ENCODE results near the gene PTGFR. TPM values are rescaled to one million over a fixed set of nuclear protein-coding genes. Genes with fewer than 3 reads are reported as not detected.
A peak's percentile ranks its signal among the peaks of the same experiment; 100 is the strongest.

Gene PTGFR
- total RNA-seq, 4 donors from 2014 or later = 2.2 to 5.9 (median 3.2) TPM

DNA sequence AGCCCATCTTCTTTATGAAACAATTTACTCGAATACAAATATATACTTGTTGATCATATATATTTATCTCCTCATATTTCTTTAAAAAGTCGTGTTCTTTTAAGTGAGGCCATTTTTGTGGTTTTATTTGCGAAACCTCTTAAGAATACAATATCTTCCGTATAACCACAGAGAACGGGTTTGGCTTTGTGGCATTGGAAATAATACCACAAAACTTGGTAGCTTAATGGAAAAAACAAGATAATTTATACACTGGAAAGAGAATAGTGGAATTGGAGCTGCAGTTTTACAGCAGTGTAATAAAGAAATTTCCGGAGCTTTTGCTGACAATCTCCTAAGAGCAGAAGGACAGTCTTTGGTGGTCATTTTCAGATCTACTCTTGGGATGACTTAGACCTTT lies 29.4 kb downstream of the PTGFR start:
- Histone ChIP-seq H3K4me3 (no peak overlapping the region), H3K4me1 (no peaks in the 10 kb centered on the region)

GRCh38 chr1:78520843-78521242 lies 30.1 kb downstream of the PTGFR start:
- no peaks in the 10 kb centered on the region for H3K27me3 ChIP-seq
- DNase-seq (ENCODE audit: low spot score in 2 of 2) = no peak
- H3K36me3 ChIP-seq = no peaks in the 10 kb centered on the region
- H3K4me3 ChIP-seq = no peak overlapping the region
- 82% methylated on average over 3 of the region's 3 CpGs for WGBS
- H3K27ac ChIP-seq = no peak overlapping the region
- no peaks in the 10 kb centered on the region for H3K4me1 ChIP-seq
- no peaks in the 10 kb centered on the region for H3K9me3 ChIP-seq
- TF ChIP-seq EP300 (IDR thresholded peaks at IDR 0.05) = no peak
- TF ChIP-seq POLR2A (IDR thresholded peaks at IDR 0.05) = no peak
- no peak for TF ChIP-seq POLR2AphosphoS5 (IDR thresholded peaks at IDR 0.05)
- TF ChIP-seq CTCF (IDR thresholded peaks at IDR 0.05) = no peak

More for the DNA sequence above, 29.4 kb downstream of the PTGFR start:
- no peaks in the 10 kb centered on the region for H3K36me3 ChIP-seq
- TF ChIP-seq POLR2AphosphoS5 (IDR thresholded peaks at IDR 0.05) (no peak), CTCF (IDR thresholded peaks at IDR 0.05) (no peak)
- no peak for DNase-seq (ENCODE audit: low spot score in 2 of 2)
- WGBS = 75% methylated on average over 6 of the region's 6 CpGs
- H3K27ac ChIP-seq = no peak overlapping the region
- no peaks in the 10 kb centered on the region for H3K9me3 ChIP-seq
- no peaks in the 10 kb centered on the region for H3K27me3 ChIP-seq

DNA sequence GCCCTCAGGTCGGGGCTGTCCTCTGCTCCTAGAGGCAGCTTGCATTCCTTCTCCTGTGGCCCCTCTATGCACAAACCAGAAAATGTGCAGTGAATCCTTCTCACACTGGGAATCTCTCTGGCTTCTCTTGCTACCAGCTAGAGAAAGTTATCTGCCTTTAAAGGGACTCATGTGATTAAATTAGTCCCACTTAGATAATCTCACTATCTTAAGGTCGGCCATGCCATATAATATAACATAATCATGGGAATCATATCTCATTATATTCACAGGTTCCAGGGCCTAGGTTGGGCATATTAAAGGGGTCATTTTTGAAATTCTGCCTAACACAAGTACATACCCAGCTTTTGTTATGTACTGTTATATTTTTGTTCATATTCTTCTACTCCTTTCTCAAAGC lies 31.4 kb downstream of the PTGFR start:
- no peaks in the 10 kb centered on the region for H3K4me1 ChIP-seq
- H3K36me3 ChIP-seq = no peaks in the 10 kb centered on the region
- no peaks in the 10 kb centered on the region for H3K9me3 ChIP-seq
- no peak overlapping the region for H3K4me3 ChIP-seq
- no peaks in the 10 kb centered on the region for H3K27me3 ChIP-seq
- H3K27ac ChIP-seq = peak overlapping the region; percentile 0
- WGBS = 86% methylated on average over 2 of the region's 2 CpGs
- no peak for TF ChIP-seq EP300 (IDR thresholded peaks at IDR 0.05)
- TF ChIP-seq POLR2A (IDR thresholded peaks at IDR 0.05) = no peak
- no peak for TF ChIP-seq POLR2AphosphoS5 (IDR thresholded peaks at IDR 0.05)
- TF ChIP-seq CTCF (IDR thresholded peaks at IDR 0.05) = no peak
- no peak for DNase-seq (ENCODE audit: low spot score in 2 of 2)

DNA sequence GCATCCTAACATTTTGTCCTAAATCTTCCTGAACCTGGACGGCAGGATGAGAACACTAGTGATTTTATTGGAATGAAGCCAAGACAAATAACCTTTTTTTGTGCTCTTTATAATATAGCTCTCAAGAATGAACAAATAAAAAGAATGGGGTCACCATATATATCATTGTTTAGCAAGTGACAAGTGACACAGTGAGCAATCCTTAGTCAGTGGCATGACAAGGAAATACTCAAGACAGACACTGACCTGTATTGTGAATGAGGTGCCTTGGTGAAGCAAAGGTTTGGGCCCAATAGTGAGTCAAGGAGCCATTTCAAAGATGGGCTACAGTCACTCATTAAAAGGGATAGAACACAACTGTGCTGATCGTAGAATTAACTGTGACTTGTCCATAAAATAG lies 35.7 kb downstream of the PTGFR start:
- DNase-seq (ENCODE audit: low spot score in 2 of 2) = no peak
- no peak overlapping the region for H3K27ac ChIP-seq
- TF ChIP-seq POLR2AphosphoS5 (IDR thresholded peaks at IDR 0.05) = no peak
- no peak for TF ChIP-seq EP300 (IDR thresholded peaks at IDR 0.05)
- no peak for TF ChIP-seq CTCF (IDR thresholded peaks at IDR 0.05)
- TF ChIP-seq POLR2A (IDR thresholded peaks at IDR 0.05) = no peak
- H3K9me3 ChIP-seq = no peaks in the 10 kb centered on the region
- no peak overlapping the region for H3K4me3 ChIP-seq
- no peaks in the 10 kb centered on the region for H3K4me1 ChIP-seq
- no peaks in the 10 kb centered on the region for H3K36me3 ChIP-seq
- WGBS = 61% methylated on average over 2 of the region's 2 CpGs
- no peaks in the 10 kb centered on the region for H3K27me3 ChIP-seq

GRCh38 chr1:78527706-78528105 lies 36.9 kb downstream of the PTGFR start:
- no peak overlapping the region for H3K27ac ChIP-seq
- no peak for TF ChIP-seq EP300 (IDR thresholded peaks at IDR 0.05)
- TF ChIP-seq CTCF (IDR thresholded peaks at IDR 0.05) = no peak
- no peak for TF ChIP-seq POLR2AphosphoS5 (IDR thresholded peaks at IDR 0.05)
- TF ChIP-seq POLR2A (IDR thresholded peaks at IDR 0.05) = no peak
- no peak overlapping the region for H3K4me3 ChIP-seq
- no peaks in the 10 kb centered on the region for H3K27me3 ChIP-seq
- no peak for DNase-seq (ENCODE audit: low spot score in 2 of 2)
- WGBS = 95% methylated on average over 2 of the region's 2 CpGs
- no peaks in the 10 kb centered on the region for H3K9me3 ChIP-seq
- no peaks in the 10 kb centered on the region for H3K4me1 ChIP-seq
- H3K36me3 ChIP-seq = no peaks in the 10 kb centered on the region
